Uterus (tissue), 2 donors: ENCODE data around the gene CDC42.

Source experiments
- CTCF ChIP-seq, 4 experiments: fragments of 200-600 bp in 2 of 4; fragments of 450-650 bp in 2 of 4; sonication (generic) in 2 of 4; IDR thresholded peaks; one replicate each; pipeline ENCODE4 v1.5.1; 2016 to 2019; ENCODE audit warnings: antibody characterized with exemption in 4 of 4, mild to moderate bottlenecking in 2 of 4, moderate library complexity in 1 of 4
- POLR2A ChIP-seq, 2 donors: fragments of 450-650 bp; IDR thresholded peaks; one replicate each; pipeline ENCODE4 v1.6.1; 2016; ENCODE audit warnings: antibody characterized with exemption in 2 of 2, mild to moderate bottlenecking in 1 of 2, moderate library complexity in 1 of 2

GRCh38 chr1:22050330-22050729, 2.2 kb upstream of the CDC42 start:
- no peak for TF ChIP-seq CTCF (IDR thresholded peaks at IDR 0.05)
- no peak for TF ChIP-seq POLR2A (IDR thresholded peaks at IDR 0.05)
